ENCODE data around the gene HCRTR2.
"Not testable (repeated sequence)": the region's sequence is repeated elsewhere in the genome, so short reads cannot be mapped to it uniquely, and the experiment has no call there.

Gene HCRTR2

DNA sequence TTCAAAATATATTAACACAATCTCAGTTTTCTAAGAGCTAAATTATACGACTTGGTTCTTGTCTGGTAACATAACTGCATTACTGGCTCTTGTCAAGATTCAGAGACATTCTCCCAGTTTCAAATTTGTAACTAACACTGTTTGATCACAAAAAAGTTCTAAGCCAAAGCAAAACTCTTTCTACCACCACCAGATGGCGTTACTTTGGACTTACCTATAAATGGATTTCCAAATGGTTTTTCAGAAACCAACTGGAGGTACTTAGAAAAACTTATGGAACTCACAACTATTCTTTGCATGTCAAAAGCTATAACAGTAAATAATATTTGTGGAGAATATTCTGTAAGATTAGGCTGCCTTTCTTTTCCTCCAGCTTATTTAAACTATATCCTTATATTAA, 118.8 kb downstream of the HCRTR2 start:
- no peak overlapping the region for H3K9ac ChIP-seq (ENCODE audit: insufficient read length, low read depth)
- no peak for DNase-seq (ENCODE audit: low read depth, low spot score)
- H3K27me3 ChIP-seq (ENCODE audit: insufficient read depth, insufficient read length), result no peaks in the 10 kb centered on the region
- H3K9me3 ChIP-seq (ENCODE audit: insufficient read depth, low read length), result no peaks in the 10 kb centered on the region
- TF ChIP-seq ZNF274 (IDR thresholded peaks at IDR 0.05; ENCODE audit: low read depth, low read length) (no peak), YY1 (IDR thresholded peaks at IDR 0.05; ENCODE audit: insufficient read depth, insufficient read length) (no peak), SUZ12 (IDR thresholded peaks at IDR 0.05; ENCODE audit: extremely low read depth, insufficient read depth, insufficient read length) (no peak)
- no peaks in the 10 kb centered on the region for H3K4me1 ChIP-seq (ENCODE audit: insufficient read depth, insufficient read length)
- H3K4me3 ChIP-seq (ENCODE audit: insufficient read length, low read depth), result no peak overlapping the region
- H3K36me3 ChIP-seq (ENCODE audit: insufficient read depth, insufficient read length, low read length), result no peaks in the 10 kb centered on the region

DNA sequence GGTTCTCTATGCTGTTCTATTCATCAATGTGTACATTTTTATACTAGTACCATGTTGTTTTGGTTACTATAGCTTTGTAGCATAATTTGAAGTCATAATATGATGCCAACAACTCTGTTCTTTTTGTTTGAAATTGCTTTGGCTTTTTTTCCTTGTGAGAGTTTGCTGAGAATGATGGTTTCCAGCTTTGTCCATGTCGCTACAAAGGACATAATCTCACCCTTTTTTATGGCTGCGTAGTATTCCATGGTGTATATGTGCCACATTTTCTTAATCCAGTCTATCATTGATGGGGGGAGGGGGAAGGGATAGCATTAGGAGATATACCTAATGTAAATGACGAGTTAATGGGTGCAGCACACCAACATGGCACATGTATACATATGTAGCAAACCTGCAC, 122.9 kb downstream of the HCRTR2 start:
- H3K36me3 ChIP-seq (ENCODE audit: insufficient read depth, insufficient read length, low read length); DNase-seq (ENCODE audit: low read depth, low spot score); H3K27me3 ChIP-seq (ENCODE audit: insufficient read depth, insufficient read length); H3K9me3 ChIP-seq (ENCODE audit: insufficient read depth, low read length); H3K4me3 ChIP-seq (ENCODE audit: insufficient read length, low read depth); H3K9ac ChIP-seq (ENCODE audit: insufficient read length, low read depth); H3K4me1 ChIP-seq (ENCODE audit: insufficient read depth, insufficient read length): not testable (repeated sequence)

DNA sequence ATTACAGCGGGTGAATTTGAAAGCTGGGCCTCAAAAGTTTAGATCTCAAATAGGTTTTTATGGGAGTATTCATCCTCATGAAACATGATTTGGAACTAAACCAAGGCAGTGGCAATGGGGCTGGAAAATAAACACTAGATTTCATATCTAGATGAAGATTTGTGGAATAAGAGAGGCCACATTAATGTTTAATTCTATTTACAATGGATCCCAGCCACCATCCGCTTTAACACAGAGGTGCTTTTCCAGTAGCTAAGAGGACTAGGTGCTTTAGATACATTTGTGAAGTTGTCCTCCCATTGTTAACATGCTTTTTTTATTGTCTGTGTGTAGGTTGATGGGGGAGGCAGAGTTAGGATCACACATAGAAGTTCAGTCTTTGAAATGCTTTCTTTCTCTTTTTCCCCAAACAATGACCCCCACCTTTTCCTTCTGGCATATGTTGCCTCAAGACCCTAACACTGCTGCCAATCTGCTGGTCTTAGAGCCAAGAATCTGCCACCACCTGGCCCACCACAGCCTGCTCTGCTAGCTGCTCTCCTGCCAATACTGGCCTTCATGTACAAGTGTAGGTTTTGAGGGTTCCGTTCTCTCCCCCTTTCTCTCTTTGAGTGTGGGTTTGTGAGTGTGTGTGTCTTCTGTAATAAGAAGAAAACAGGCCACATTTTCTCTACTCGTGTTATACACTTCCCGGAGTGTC, 125.1 kb downstream of the HCRTR2 start:
- Histone ChIP-seq H3K4me1 (ENCODE audit: insufficient read depth, insufficient read length) (no peaks in the 10 kb centered on the region), H3K9me3 (ENCODE audit: insufficient read depth, low read length) (no peaks in the 10 kb centered on the region), H3K27me3 (ENCODE audit: insufficient read depth, insufficient read length) (no peaks in the 10 kb centered on the region), H3K9ac (ENCODE audit: insufficient read length, low read depth) (no peak overlapping the region), H3K4me3 (ENCODE audit: insufficient read length, low read depth) (no peak overlapping the region), H3K36me3 (ENCODE audit: insufficient read depth, insufficient read length, low read length) (no peaks in the 10 kb centered on the region)
- TF ChIP-seq ZNF274 (IDR thresholded peaks at IDR 0.05; ENCODE audit: low read depth, low read length) (no peak), SUZ12 (IDR thresholded peaks at IDR 0.05; ENCODE audit: extremely low read depth, insufficient read depth, insufficient read length) (no peak), YY1 (IDR thresholded peaks at IDR 0.05; ENCODE audit: insufficient read depth, insufficient read length) (no peak)
- DNase-seq (ENCODE audit: low read depth, low spot score), result no peak

GRCh38 chr6:55304747-55305146, 130.4 kb downstream of the HCRTR2 start:
- no peaks in the 10 kb centered on the region for H3K36me3 ChIP-seq (ENCODE audit: insufficient read depth, insufficient read length, low read length)
- no peak overlapping the region for H3K4me3 ChIP-seq (ENCODE audit: insufficient read length, low read depth)
- TF ChIP-seq SUZ12 (IDR thresholded peaks at IDR 0.05; ENCODE audit: extremely low read depth, insufficient read depth, insufficient read length) (no peak), ZNF274 (IDR thresholded peaks at IDR 0.05; ENCODE audit: low read depth, low read length) (no peak), YY1 (IDR thresholded peaks at IDR 0.05; ENCODE audit: insufficient read depth, insufficient read length) (no peak)
- H3K4me1 ChIP-seq (ENCODE audit: insufficient read depth, insufficient read length), result no peaks in the 10 kb centered on the region
- H3K9me3 ChIP-seq (ENCODE audit: insufficient read depth, low read length), result no peaks in the 10 kb centered on the region
- H3K27me3 ChIP-seq (ENCODE audit: insufficient read depth, insufficient read length), result no peaks in the 10 kb centered on the region
- DNase-seq (ENCODE audit: low read depth, low spot score), result no peak
- no peak overlapping the region for H3K9ac ChIP-seq (ENCODE audit: insufficient read length, low read depth)

DNA sequence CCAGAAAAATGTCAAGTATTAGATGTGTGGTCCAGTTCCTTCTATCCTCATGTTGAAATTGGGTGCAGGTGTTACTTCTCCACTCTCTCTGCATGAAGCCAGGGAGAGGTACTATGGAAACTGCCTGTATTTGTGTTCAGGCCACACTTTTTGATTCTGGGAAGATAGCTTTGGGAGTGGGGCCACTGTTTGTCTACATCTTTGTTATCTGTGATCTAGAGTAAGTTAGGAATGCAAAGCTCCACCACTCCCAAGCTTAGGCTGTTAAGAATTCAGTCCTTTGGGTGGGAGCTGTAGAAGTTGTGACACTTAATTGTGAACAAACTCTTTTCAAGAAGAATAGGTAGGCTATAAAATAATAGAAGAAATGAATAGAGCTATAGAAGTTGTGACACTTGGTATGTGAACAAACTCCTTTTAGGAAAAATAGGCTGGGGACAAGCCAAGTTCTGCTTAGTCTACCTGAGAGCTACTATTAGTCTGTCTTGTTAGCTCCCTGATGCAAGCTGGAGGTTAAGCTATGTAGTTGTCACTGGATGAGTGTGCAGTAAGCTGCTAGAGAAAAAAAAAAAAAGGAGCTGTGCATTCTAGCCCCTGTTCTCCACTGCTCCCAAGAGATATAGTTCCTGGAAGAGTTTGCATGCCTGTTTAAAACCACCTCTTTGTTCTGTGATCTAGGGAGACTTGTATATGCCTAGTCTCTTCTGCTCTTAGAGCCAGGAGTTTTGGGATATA, 145.8 kb downstream of the HCRTR2 start:
- TF ChIP-seq ZNF274 (IDR thresholded peaks at IDR 0.05; ENCODE audit: low read depth, low read length), result no peak
- TF ChIP-seq SUZ12 (IDR thresholded peaks at IDR 0.05; ENCODE audit: extremely low read depth, insufficient read depth, insufficient read length), result no peak
- TF ChIP-seq YY1 (IDR thresholded peaks at IDR 0.05; ENCODE audit: insufficient read depth, insufficient read length), result no peak
- H3K36me3 ChIP-seq (ENCODE audit: insufficient read depth, insufficient read length, low read length), result no peaks in the 10 kb centered on the region
- H3K4me1 ChIP-seq (ENCODE audit: insufficient read depth, insufficient read length), result no peaks in the 10 kb centered on the region
- DNase-seq (ENCODE audit: low read depth, low spot score), result no peak
- H3K9ac ChIP-seq (ENCODE audit: insufficient read length, low read depth), result no peak overlapping the region
- H3K27me3 ChIP-seq (ENCODE audit: insufficient read depth, insufficient read length), result no peaks in the 10 kb centered on the region
- no peaks in the 10 kb centered on the region for H3K9me3 ChIP-seq (ENCODE audit: insufficient read depth, low read length)
- H3K4me3 ChIP-seq (ENCODE audit: insufficient read length, low read depth), result no peak overlapping the region

GRCh38 chr6:55320696-55321086, 146.4 kb downstream of the HCRTR2 start:
- TF ChIP-seq ZNF274 (IDR thresholded peaks at IDR 0.05; ENCODE audit: low read depth, low read length) (no peak), SUZ12 (IDR thresholded peaks at IDR 0.05; ENCODE audit: extremely low read depth, insufficient read depth, insufficient read length) (no peak), YY1 (IDR thresholded peaks at IDR 0.05; ENCODE audit: insufficient read depth, insufficient read length) (no peak)
- H3K27me3 ChIP-seq (ENCODE audit: insufficient read depth, insufficient read length), result no peaks in the 10 kb centered on the region
- no peak overlapping the region for H3K9ac ChIP-seq (ENCODE audit: insufficient read length, low read depth)
- H3K4me3 ChIP-seq (ENCODE audit: insufficient read length, low read depth), result no peak overlapping the region
- DNase-seq (ENCODE audit: low read depth, low spot score), result no peak
- H3K36me3 ChIP-seq (ENCODE audit: insufficient read depth, insufficient read length, low read length), result no peaks in the 10 kb centered on the region
- no peaks in the 10 kb centered on the region for H3K9me3 ChIP-seq (ENCODE audit: insufficient read depth, low read length)
- no peaks in the 10 kb centered on the region for H3K4me1 ChIP-seq (ENCODE audit: insufficient read depth, insufficient read length)

GRCh38 chr6:55327169-55327568, 152.9 kb downstream of the HCRTR2 start, which contains the start of gene GFRAL:
Gene GFRAL (plus strand): TSS chr6:55327469. CDS start chr6:55327555, 86 bp downstream.
- no peaks in the 10 kb centered on the region for H3K9me3 ChIP-seq (ENCODE audit: insufficient read depth, low read length)
- no peak for DNase-seq (ENCODE audit: low read depth, low spot score)
- no peak within 1 kb of the TSS for H3K9ac ChIP-seq (ENCODE audit: insufficient read length, low read depth)
- TF ChIP-seq YY1 (IDR thresholded peaks at IDR 0.05; ENCODE audit: insufficient read depth, insufficient read length) (no peak), ZNF274 (IDR thresholded peaks at IDR 0.05; ENCODE audit: low read depth, low read length) (no peak), SUZ12 (IDR thresholded peaks at IDR 0.05; ENCODE audit: extremely low read depth, insufficient read depth, insufficient read length) (no peak)
- no peaks in the 10 kb centered on the region for H3K4me1 ChIP-seq (ENCODE audit: insufficient read depth, insufficient read length)
- H3K27me3 ChIP-seq (ENCODE audit: insufficient read depth, insufficient read length), result no peaks in the 10 kb centered on the region
- no peaks in the 10 kb centered on the region for H3K36me3 ChIP-seq (ENCODE audit: insufficient read depth, insufficient read length, low read length)
- H3K4me3 ChIP-seq (ENCODE audit: insufficient read length, low read depth), result no peak within 1 kb of the TSS
